HEK293T (cell line): ENCODE measurements around the gene ICAM4.

ENCODE experiments used
- FOXA1 ChIP-seq: fragments of 450-650 bp; IDR thresholded peaks from 2 replicates; pipeline ENCODE4 v1.6.1; 2016; ENCODE audit warnings: mild to moderate bottlenecking
- SP1 ChIP-seq: fragments of 450-650 bp; IDR thresholded peaks from 2 replicates; pipeline ENCODE4 v1.6.1; 2017
- TARDBP ChIP-seq: fragments of 450-650 bp; IDR thresholded peaks from 2 replicates; pipeline ENCODE4 v1.6.1; 2016
- ZNF384 ChIP-seq: fragments of 450-650 bp; IDR thresholded peaks from 2 replicates; pipeline ENCODE4 v1.6.1; 2016
- TF ChIP-seq, protein P1 (sequence below): fragments of 450-650 bp; IDR thresholded peaks from 2 replicates; pipeline ENCODE4 v1.6.1; 2016

DNA sequence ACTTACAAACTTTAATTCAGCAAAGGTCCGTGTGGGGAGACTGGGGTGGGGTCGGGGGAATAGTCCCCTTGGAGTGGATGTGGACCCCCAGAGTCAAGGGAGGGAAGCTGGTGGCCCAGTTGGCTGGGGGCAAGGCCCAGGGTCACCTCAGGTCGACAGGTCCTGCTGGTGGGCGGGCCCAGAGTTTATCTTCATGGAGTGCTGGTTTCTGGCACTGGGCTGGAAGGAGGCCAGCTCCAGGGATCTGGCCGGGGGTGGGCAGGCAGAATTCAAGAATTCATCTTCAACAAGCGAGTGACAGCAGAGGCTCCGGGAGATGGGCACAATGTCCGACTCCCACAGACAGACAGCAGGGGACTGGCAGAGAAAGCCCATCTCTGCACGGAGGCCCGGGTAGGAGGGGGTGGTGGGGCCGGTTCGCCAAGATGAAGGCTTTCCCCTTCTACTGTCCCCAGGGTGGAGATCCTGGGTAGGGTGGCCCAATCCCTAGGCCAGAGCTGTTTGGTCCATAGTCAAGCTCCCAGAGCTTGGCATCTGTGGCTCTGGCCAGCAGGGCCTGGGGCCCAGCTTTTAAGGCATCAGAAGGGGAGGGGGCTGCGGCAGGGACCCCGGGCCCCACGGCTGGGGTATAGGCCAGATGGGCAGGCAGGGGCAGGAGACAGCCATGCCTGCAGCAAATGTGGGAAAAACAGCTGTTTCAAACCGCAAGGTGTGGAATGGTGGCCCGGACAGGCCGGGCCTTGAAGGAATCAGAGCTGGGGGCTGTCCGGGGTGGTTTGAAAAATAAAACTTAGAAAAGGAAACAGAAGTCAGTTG is 29.7 kb downstream of the ICAM4 start:
- TF ChIP-seq ZNF384 (no peak), SP1 (no peak), FOXA1 (no peak), TARDBP (no peak)
- TF ChIP-seq, protein P1, sequence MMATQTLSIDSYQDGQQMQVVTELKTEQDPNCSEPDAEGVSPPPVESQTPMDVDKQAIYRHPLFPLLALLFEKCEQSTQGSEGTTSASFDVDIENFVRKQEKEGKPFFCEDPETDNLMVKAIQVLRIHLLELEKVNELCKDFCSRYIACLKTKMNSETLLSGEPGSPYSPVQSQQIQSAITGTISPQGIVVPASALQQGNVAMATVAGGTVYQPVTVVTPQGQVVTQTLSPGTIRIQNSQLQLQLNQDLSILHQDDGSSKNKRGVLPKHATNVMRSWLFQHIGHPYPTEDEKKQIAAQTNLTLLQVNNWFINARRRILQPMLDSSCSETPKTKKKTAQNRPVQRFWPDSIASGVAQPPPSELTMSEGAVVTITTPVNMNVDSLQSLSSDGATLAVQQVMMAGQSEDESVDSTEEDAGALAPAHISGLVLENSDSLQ, result no peak
